Kidney (tissue), 14 donors: ENCODE results near the gene PPTC7. TPM values are rescaled to one million over a fixed set of nuclear protein-coding genes. Genes with fewer than 3 reads are reported as not detected.

Experiments used
- DNase-seq, 5 donors: peaks; one replicate each; pipeline ENCODE4 v3.0.0-alpha.2; 2013 to 2020
- FAIRE-seq: peaks from 2 replicates; lab custom pipeline; 2012; peaks lifted over from hg19 to GRCh38; lab: Jason Lieb, UNC
- H3K27ac ChIP-seq, 2 donors: one replicate each; pipeline ENCODE4 v1.7.0; 2013; ENCODE audit warnings: low read depth in 2 of 2, low read length in 2 of 2, inconsistent platforms in 1 of 2
- H3K27me3 ChIP-seq: one replicate; pipeline ENCODE4 v1.7.1; 2013; ENCODE audit warnings: low read length, inconsistent platforms; ENCODE audit not compliant: control insufficient read depth, insufficient read depth
- H3K36me3 ChIP-seq, 3 donors: one replicate each; pipeline versions ENCODE4 v1.7.0 to v1.7.1; 2013; ENCODE audit warnings: low read length in 3 of 3, control low read depth in 1 of 3, inconsistent platforms in 1 of 3; ENCODE audit not compliant: insufficient read depth in 3 of 3, control insufficient read depth in 2 of 3
- H3K4me1 ChIP-seq, 3 donors: one replicate each; pipeline versions ENCODE4 v1.7.0 to v1.7.1; 2013; ENCODE audit warnings: low read length in 3 of 3, inconsistent platforms in 1 of 3, low read depth in 1 of 3; ENCODE audit not compliant: control insufficient read depth in 2 of 3, insufficient read depth in 2 of 3
- H3K4me3 ChIP-seq, 3 donors: one replicate each; pipeline versions ENCODE4 v1.7.0 to v1.8.1; 2013; ENCODE audit warnings: low read length in 3 of 3, control low read depth in 1 of 3, inconsistent platforms in 1 of 3
- H3K9ac ChIP-seq, 3 donors: one replicate each; pipeline versions ENCODE4 v1.7.0 to v1.7.1; 2013; ENCODE audit warnings: low read length in 3 of 3, control low read depth in 1 of 3, inconsistent platforms in 1 of 3
- H3K9me3 ChIP-seq, 3 donors: one replicate each; pipeline versions ENCODE4 v1.7.0 to v1.7.1; 2013; ENCODE audit warnings: low read length in 3 of 3, control low read depth in 1 of 3, inconsistent platforms in 1 of 3; ENCODE audit not compliant: control insufficient read depth in 2 of 3, insufficient read depth in 1 of 3
- CTCF ChIP-seq: IDR thresholded peaks from 3 replicates; pipeline ENCODE4 v1.5.1; 2012; ENCODE audit warnings: mild to moderate bottlenecking, moderate library complexity, borderline replicate concordance; ENCODE audit not compliant: insufficient read depth; ENCODE audit errors: extremely low read depth
- intact Hi-C: fragments of 100-400 bp; cut with DNase I; formaldehyde crosslinking; loops from one replicate; pipeline ENCODE4 v1.11.1; 2022
- polyA plus RNA-seq: library from polyadenylated mRNA; stranded (reverse); fragments of 350-450 nt; fragmentation: Illumina TruSeq; extraction: RNeasy Lipid Tissue Mini Kit (QIAGEN cat#74804); gene quantifications from one replicate; pipeline ENCODE4 v1.2.3, GENCODE V29; 2014; ENCODE audit warnings: low read depth, low replicate concordance; ENCODE audit not compliant: insufficient read depth
- total RNA-seq: library from RNA; stranded (reverse); fragmentation: NEBNext Ultra II Directional; extraction: Animal tissue kit (Norgen Biotek cat#: 25700); gene quantifications from one replicate; pipeline ENCODE4 v1.2.1, GENCODE V29; 2021
- donor health status: control.
- donor health status: control.
- donor health status: control.
- donor health status: control.
- donor health status: control.
- donor health status: DM: yes; HTN: yes; CAD: no.
- donor health status: Normal renal cell carcinoma (clear cell type).

Gene PPTC7
- total and polyA plus RNA-seq, 2 donors from 2014 or later = 10.0 to 27.9 TPM

- DNase-seq = no peak
- Histone ChIP-seq H3K4me1 (peaks cover 6 to 35% (median 6%) of the 10 kb centered on the region in 3 donors), H3K9ac (no peak overlapping the region), H3K27ac (peak overlapping the region in 1 of 2 donors; percentile 52), H3K4me3 (peak overlapping the region in 1 of 3 donors; percentile 7), H3K27me3 (no peaks in the 10 kb centered on the region), H3K36me3 (no peaks in the 10 kb centered on the region), H3K9me3 (no peaks in the 10 kb centered on the region)
- FAIRE-seq = no peak
- TF ChIP-seq CTCF = no peak
- intact Hi-C loops = no loop called here
Observed at GRCh38 chr12:110579535-110580253, 3.4 kb downstream of the PPTC7 start.

GRCh38 chr12:110578694-110579534 lies 4.2 kb downstream of the PPTC7 start:
- Histone ChIP-seq H3K4me3 (peak overlapping the region in 1 of 3 donors; percentile 7), H3K9me3 (no peaks in the 10 kb centered on the region), H3K36me3 (no peaks in the 10 kb centered on the region), H3K4me1 (peaks cover 5 to 34% (median 6%) of the 10 kb centered on the region in 3 donors), H3K27ac (peak overlapping the region; percentile 52 to 83), H3K9ac (no peak overlapping the region), H3K27me3 (no peaks in the 10 kb centered on the region)
- FAIRE-seq (no peak), DNase-seq (no peak)
- intact Hi-C loops = no loop called here
- no peak for TF ChIP-seq CTCF

- FAIRE-seq (no peak), DNase-seq (no peak)
- H3K9me3 ChIP-seq = no peaks in the 10 kb centered on the region
- no peaks in the 10 kb centered on the region for H3K27me3 ChIP-seq
- H3K4me1 ChIP-seq = peaks cover 2 to 34% (median 4%) of the 10 kb centered on the region in 3 donors
- TF ChIP-seq CTCF = no peak
- intact Hi-C loops = no loop called here
- no peaks in the 10 kb centered on the region for H3K36me3 ChIP-seq
- H3K4me3 ChIP-seq = peak overlapping the region in 1 of 3 donors; percentile 13
- H3K27ac ChIP-seq = peak overlapping the region; percentile 52 to 83
- H3K9ac ChIP-seq = peak overlapping the region in 1 of 3 donors; percentile 47
Observed at GRCh38 chr12:110577864-110578693, 5.0 kb downstream of the PPTC7 start.
